Adrenal gland (tissue), 5 donors: Measurements from ENCODE around the gene OR4F6.
"Not testable (repeated sequence)": the region's sequence is repeated elsewhere in the genome, so short reads cannot be mapped to it uniquely, and the experiment has no call there.

Experiments used
- CTCF ChIP-seq, 6 experiments: fragments of 450-650 bp in 4 of 6; fragments of 200-600 bp in 2 of 6; sonication (generic) in 1 of 6; IDR thresholded peaks; 1 replicate in 5 of 6; 2 replicates in 1 of 6; pipeline versions ENCODE4 v1.5.1 to v1.8.0; 2016 to 2021; ENCODE audit warnings: antibody characterized with exemption in 6 of 6, mild to moderate bottlenecking in 2 of 6, moderate library complexity in 1 of 6
- POLR2A ChIP-seq, 2 donors: fragments of 450-650 bp; IDR thresholded peaks; one replicate each; pipeline ENCODE4 v1.6.1; 2017; ENCODE audit warnings: antibody characterized with exemption in 2 of 2, mild to moderate bottlenecking in 2 of 2, moderate library complexity in 1 of 2
- donor health status: DM: no; HTN: no; CAD: no.

GRCh38 chr15:101767083-101767640, 36.1 kb upstream of the OR4F6 start:
- peak in 1 of 6 experiments; percentile 14 for TF ChIP-seq CTCF (IDR thresholded peaks at IDR 0.05)
- TF ChIP-seq POLR2A (IDR thresholded peaks at IDR 0.05): not testable (repeated sequence)
